Brain microvascular endothelial cell (primary cell): Measurements from ENCODE around the gene ACTRT2.

ENCODE experiments used
- DNase-seq: peaks from one replicate; pipeline ENCODE4 v3.0.0-alpha.2; 2020
- H3K27ac ChIP-seq: fragments of 250-450 bp; sonication (Bioruptor Pico); 2 replicates; pipeline ENCODE4 v1.5.1; 2020; ENCODE audit warnings: mild to moderate bottlenecking, moderate library complexity
- H3K27me3 ChIP-seq: fragments of 250-450 bp; sonication (Bioruptor Pico); replicated peaks from 2 replicates; pipeline ENCODE4 v1.5.1; 2020; ENCODE audit warnings: mild to moderate bottlenecking
- H3K36me3 ChIP-seq: fragments of 250-450 bp; sonication (Bioruptor Pico); replicated peaks from 2 replicates; pipeline ENCODE4 v1.5.1; 2020; ENCODE audit warnings: mild to moderate bottlenecking
- H3K4me3 ChIP-seq: 2 replicates; pipeline ENCODE4 v1.5.1; 2011; ENCODE audit warnings: low read depth, mild to moderate bottlenecking, control low read depth, low read length, moderate library complexity
- in situ Hi-C: cut with HindIII; loops from 2 replicates; pipeline ENCODE4 v1.10.0; 2017; ENCODE audit warnings: low sequenced_read_pairs, low pct_ligation_motif_present
- TF ChIP-seq, protein P1 (sequence below): IDR thresholded peaks from 2 replicates; pipeline ENCODE4 v1.5.1; 2011; ENCODE audit warnings: low read depth, mild to moderate bottlenecking, moderate library complexity, low read length, control low read depth, inconsistent platforms; ENCODE audit errors: missing control alignments

The ACTRT2 gene

GRCh38 chr1:2982615-2983318 is 38.5 kb upstream of the ACTRT2 start:
- Histone ChIP-seq H3K36me3 (no peaks in the 10 kb centered on the region), H3K4me3 (no peak overlapping the region), H3K27ac (no peak overlapping the region), H3K27me3 (no peaks in the 10 kb centered on the region)
- TF ChIP-seq, protein P1, sequence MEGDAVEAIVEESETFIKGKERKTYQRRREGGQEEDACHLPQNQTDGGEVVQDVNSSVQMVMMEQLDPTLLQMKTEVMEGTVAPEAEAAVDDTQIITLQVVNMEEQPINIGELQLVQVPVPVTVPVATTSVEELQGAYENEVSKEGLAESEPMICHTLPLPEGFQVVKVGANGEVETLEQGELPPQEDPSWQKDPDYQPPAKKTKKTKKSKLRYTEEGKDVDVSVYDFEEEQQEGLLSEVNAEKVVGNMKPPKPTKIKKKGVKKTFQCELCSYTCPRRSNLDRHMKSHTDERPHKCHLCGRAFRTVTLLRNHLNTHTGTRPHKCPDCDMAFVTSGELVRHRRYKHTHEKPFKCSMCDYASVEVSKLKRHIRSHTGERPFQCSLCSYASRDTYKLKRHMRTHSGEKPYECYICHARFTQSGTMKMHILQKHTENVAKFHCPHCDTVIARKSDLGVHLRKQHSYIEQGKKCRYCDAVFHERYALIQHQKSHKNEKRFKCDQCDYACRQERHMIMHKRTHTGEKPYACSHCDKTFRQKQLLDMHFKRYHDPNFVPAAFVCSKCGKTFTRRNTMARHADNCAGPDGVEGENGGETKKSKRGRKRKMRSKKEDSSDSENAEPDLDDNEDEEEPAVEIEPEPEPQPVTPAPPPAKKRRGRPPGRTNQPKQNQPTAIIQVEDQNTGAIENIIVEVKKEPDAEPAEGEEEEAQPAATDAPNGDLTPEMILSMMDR = no peak
- in situ Hi-C loops = no loop called here
- DNase-seq = no peak

DNA sequence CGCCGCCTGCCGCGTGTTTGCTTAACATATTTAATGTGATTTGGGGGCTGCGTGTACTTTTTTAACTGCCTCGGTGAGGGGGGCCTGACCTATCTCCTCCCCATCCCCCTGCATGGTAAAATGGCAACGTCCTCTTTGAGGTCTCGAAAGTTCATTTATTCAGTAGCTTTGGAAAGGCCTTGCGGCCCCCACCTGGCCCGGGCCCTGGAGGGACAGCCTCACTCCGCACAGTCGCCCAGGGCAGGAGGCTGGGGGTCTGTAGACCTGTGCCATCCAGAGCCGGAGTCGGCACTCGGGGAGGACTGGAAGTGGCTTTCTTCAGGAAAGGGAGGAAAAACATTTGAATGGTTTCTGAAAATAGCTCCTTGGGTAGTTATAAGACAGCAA is 38.0 kb upstream of the ACTRT2 start:
- H3K36me3 ChIP-seq = no peaks in the 10 kb centered on the region
- H3K4me3 ChIP-seq = no peak overlapping the region
- H3K27me3 ChIP-seq = no peaks in the 10 kb centered on the region
- TF ChIP-seq, protein P1 = no peak
- H3K27ac ChIP-seq = no peak overlapping the region
- in situ Hi-C loops = no loop called here
- no peak for DNase-seq

DNA sequence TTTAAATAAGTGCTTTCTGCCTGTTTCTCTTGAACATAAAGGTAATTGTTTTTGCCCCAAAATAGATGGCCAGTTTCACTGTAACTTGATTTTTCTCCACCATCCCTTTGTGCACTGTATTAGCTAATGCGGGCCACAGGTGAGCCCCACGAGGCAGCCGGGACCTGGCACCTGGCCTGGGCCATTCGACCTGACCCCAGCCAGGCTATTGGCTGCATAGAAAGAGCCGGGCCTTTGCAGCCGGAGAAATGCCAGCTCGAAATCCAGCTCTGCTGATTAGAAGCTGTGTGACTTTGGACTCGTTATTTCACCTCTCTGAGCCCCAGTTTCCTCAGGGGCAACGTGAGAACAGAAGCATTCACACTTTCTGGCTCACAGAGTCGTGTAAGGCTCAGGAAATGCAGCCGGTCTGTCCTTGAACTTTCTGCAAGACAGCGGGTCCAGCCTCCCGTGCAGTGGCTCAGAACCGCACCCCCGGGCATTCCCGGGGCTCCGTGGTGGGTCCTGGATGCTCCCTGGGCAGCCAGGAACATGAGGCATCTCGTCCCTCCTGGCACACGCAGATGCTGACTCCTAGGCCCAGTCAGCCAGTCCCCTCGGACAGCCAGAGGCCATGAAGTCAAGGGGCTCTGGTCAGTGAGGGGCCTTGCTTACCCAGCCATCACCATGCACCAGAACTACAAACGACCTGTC is 37.4 kb upstream of the ACTRT2 start:
- DNase-seq = no peak
- H3K4me3 ChIP-seq = no peak overlapping the region
- TF ChIP-seq, protein P1 = no peak
- H3K27me3 ChIP-seq = no peaks in the 10 kb centered on the region
- no peak overlapping the region for H3K27ac ChIP-seq
- no peaks in the 10 kb centered on the region for H3K36me3 ChIP-seq
- in situ Hi-C loops = no loop called here

DNA sequence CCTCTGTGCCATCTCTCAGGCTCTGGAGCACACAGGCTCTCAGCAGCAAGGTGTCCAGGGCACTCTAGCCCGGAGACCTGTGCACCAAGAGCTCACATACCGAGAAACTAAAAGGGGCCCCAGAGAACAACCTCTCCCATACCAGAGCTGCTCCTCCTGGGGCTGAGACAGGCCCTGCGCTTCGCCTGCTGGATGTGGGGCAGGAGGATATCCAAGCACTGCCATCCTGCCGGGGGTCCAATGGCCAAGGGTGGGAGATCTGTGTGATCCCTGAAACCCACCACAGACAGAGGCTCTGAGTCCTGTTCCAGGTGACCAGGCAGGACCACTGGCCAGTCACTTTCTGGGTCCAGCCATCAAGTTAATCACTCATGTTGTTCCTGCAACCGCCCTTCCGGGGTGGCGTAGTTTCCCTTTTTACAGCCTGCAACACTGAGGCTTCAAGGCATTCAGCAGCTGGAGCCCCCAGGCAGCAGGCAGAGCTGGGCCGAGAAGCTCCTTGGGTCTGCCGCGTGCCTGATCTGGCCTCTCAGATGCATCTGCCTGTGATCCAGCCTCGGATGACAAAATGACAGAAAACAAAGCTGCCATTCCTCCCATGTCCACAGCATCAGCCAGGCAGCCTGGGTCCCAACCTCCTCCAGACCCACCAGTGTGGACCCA is 36.7 kb upstream of the ACTRT2 start:
- H3K36me3 ChIP-seq = no peaks in the 10 kb centered on the region
- H3K27me3 ChIP-seq = no peaks in the 10 kb centered on the region
- no peak overlapping the region for H3K4me3 ChIP-seq
- in situ Hi-C loops = no loop called here
- DNase-seq = no peak
- TF ChIP-seq, protein P1 = no peak
- no peak overlapping the region for H3K27ac ChIP-seq

DNA sequence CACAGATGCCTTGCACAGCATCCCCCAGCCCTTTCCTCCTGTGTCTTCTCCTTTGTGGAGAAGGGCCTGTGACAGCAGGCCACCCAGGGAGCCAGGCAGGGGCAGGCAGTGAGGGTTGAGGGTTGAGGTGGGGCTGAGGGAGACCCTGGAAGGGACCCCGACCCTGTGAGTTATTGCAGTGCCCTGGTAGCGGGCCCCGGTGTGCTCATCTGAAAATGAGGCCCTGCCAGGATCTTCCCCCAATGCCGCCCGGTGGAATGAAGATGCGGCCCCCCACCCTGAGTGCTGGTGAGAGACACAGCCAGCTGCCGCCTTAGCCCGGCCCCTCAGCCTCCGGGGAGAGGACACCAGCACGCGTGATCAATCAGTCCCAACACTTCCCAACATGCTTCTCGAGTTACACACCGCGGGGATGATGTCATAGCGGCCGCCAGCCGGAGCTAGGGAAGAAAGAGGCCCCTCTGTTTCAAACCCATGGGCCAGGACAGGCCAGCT is 36.2 kb upstream of the ACTRT2 start:
- H3K27ac ChIP-seq = no peak overlapping the region
- no peak for DNase-seq
- no peaks in the 10 kb centered on the region for H3K27me3 ChIP-seq
- in situ Hi-C loops = no loop called here
- TF ChIP-seq, protein P1 = no peak
- H3K36me3 ChIP-seq = no peaks in the 10 kb centered on the region
- H3K4me3 ChIP-seq = no peak overlapping the region
